Mesothelial cell of epicardium (in vitro differentiated cells): Measurements from ENCODE around the gene MAGI1. TPM values are rescaled to one million over a fixed set of nuclear protein-coding genes. Genes with fewer than 3 reads are reported as not detected.

Experiments used
- DNase-seq, 2 experiments: peaks; one replicate each; pipeline ENCODE4 v3.0.0; 2021; ENCODE audit warnings: low spot score in 2 of 2; ENCODE audit not compliant: unreplicated experiment in 2 of 2
- H3K27ac Mint-ChIP-seq: 2 replicates; pipeline ENCODE4 v1.8.0; 2021; ENCODE audit warnings: mixed read lengths
- H3K27me3 Mint-ChIP-seq: 2 replicates; pipeline ENCODE4 v1.8.0; 2021; ENCODE audit warnings: low read depth, mixed read lengths
- H3K36me3 Mint-ChIP-seq: 2 replicates; pipeline ENCODE4 v1.8.0; 2021; ENCODE audit warnings: mixed read lengths
- H3K4me1 Mint-ChIP-seq: 2 replicates; pipeline ENCODE4 v1.8.0; 2021; ENCODE audit warnings: mixed read lengths
- H3K4me3 Mint-ChIP-seq: 2 replicates; pipeline ENCODE4 v1.8.0; 2021; ENCODE audit warnings: mild to moderate bottlenecking, moderate library complexity, mixed read lengths
- H3K9me3 Mint-ChIP-seq: 2 replicates; pipeline ENCODE4 v1.8.0; 2021; ENCODE audit warnings: mixed read lengths
- total RNA-seq: library from RNA; stranded (reverse); gene quantifications from 3 replicates; pipeline ENCODE4 v1.2.1, GENCODE V29; 2021
- TF ChIP-seq, protein P1 (sequence below): fragments of 200-600 bp; sonication (generic); IDR thresholded peaks from one replicate; pipeline ENCODE4 v1.5.0; 2021; ENCODE audit warnings: antibody characterized with exemption; ENCODE audit not compliant: unreplicated experiment

Gene MAGI1
- total RNA-seq, 1 donor from 2014 or later: 65.6 TPM

DNA sequence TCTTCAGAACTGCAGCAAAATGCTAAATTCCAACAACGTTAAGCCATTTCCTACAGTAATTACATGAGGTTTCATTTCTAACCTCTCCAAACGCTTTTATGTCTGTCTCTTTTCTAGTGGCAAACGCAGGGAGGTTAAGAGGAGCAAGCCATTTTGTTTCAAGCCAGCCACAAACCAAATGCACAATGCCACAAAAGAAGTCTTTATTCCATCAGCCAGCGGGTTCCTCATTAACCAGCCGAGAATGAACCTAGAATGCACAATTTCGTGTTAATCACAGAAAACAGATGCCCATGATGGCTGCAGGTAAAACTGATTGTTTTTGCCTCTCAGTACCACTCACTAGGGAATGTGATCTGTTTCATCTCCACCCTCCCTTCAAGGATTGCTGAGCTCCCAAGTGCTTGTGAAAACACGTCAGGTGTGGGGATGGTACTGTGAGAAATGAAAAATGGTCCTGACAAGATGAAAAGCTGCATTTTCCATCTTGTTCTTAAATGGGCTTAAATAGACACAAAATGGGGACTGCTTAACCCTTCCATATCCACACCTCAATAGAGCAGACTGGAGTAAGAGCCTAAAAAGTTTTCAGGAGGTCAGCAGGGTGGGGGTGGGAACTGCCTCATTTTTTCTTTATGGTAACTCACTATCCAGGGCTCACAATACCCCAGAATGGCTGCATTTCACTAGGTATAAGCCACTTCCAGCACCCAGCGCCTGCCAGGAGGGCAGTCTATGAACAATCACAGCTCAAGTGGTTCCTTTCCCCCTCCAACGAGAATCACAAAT lies 277.1 kb downstream of the MAGI1 start:
- H3K36me3 Mint-ChIP-seq: no peaks in the 10 kb centered on the region
- no peaks in the 10 kb centered on the region for H3K27me3 Mint-ChIP-seq
- peak overlapping the region; percentile 32 for H3K27ac Mint-ChIP-seq
- H3K4me1 Mint-ChIP-seq: peaks cover 53% of the 10 kb centered on the region
- no peak for DNase-seq
- no peaks in the 10 kb centered on the region for H3K9me3 Mint-ChIP-seq
- TF ChIP-seq, protein P1, sequence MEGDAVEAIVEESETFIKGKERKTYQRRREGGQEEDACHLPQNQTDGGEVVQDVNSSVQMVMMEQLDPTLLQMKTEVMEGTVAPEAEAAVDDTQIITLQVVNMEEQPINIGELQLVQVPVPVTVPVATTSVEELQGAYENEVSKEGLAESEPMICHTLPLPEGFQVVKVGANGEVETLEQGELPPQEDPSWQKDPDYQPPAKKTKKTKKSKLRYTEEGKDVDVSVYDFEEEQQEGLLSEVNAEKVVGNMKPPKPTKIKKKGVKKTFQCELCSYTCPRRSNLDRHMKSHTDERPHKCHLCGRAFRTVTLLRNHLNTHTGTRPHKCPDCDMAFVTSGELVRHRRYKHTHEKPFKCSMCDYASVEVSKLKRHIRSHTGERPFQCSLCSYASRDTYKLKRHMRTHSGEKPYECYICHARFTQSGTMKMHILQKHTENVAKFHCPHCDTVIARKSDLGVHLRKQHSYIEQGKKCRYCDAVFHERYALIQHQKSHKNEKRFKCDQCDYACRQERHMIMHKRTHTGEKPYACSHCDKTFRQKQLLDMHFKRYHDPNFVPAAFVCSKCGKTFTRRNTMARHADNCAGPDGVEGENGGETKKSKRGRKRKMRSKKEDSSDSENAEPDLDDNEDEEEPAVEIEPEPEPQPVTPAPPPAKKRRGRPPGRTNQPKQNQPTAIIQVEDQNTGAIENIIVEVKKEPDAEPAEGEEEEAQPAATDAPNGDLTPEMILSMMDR: no peak
- H3K4me3 Mint-ChIP-seq: no peak overlapping the region

DNA sequence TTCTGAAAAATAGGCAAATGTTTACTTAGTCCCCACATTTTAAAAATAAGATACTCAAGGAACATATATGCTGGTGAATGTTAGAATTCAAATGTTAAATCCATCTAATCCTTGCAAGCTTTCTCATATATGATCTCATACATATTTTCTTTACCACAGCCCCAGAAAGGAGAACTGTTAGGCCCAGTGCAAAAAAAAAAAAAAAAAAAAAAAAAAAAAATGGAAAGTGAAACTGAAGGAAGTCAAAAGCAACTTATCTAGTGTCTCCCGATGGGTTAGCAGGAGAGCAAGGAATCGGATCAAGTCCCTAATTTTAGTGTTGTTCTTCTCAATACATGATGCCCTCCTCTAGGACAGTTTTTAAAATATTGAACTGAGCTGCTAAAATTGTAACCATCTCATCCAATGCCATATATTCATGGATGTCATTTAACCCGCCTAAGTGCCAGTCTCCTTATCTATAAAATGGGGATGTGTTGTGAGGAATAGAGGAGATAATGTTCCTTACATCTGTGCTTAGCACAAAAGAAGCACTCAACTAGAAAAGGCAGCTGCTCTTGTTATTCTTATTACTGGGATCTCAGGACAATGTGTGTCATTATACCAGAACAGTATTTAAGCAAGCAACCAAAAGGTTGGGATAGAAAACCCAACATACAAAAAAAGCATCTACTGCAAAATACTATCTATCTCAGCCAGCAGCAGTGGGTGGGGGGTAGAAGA lies 279.7 kb downstream of the MAGI1 start:
- no peaks in the 10 kb centered on the region for H3K27me3 Mint-ChIP-seq
- H3K4me3 Mint-ChIP-seq: peak overlapping the region; percentile 23
- peaks cover 62% of the 10 kb centered on the region for H3K4me1 Mint-ChIP-seq
- TF ChIP-seq, protein P1: no peak
- DNase-seq: no peak
- H3K36me3 Mint-ChIP-seq: no peaks in the 10 kb centered on the region
- H3K27ac Mint-ChIP-seq: peak overlapping the region; percentile 76
- no peaks in the 10 kb centered on the region for H3K9me3 Mint-ChIP-seq

DNA sequence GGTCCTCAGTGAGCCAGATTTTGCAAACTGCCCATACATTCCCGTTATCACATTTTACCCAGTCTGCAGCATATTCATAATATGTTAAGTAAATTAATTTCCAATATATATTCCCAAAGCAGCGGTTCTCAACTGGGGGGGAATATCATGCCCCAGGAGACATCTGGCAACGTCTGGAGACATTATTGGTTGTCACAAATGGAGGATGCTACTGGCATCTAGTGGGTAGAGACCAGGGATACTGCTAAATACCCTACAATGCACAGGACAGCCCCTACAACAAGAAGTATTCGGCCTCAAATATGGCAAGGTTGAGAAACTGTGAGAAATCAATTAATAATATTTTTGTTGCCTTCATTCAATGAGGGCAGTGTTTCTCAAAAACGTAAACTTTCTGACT lies 280.3 kb downstream of the MAGI1 start:
- DNase-seq: no peak
- Mint-ChIP-seq H3K4me1 (peaks cover 63% of the 10 kb centered on the region), H3K9me3 (no peaks in the 10 kb centered on the region), H3K36me3 (no peaks in the 10 kb centered on the region), H3K27me3 (no peaks in the 10 kb centered on the region), H3K27ac (peak overlapping the region; percentile 76), H3K4me3 (no peak overlapping the region)
- TF ChIP-seq, protein P1: no peak

DNA sequence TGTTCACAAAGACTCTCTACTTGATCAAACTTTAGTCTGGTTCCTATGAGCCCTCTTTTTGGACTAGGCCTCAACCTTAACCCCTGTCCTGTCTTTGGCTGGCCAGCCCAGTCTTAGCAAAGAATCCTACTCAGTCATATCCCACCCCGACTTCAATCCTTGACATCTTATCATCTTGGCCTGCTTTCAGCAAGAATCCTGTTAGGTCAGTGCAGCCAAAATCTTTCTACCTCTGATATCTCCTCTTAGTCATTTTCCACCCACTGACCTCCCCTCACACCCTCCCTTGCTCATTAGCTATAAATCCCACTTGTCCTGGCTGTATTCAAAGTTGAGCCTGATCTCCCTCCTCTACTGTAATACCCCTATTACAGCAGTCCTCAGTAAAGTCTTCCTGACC lies 286.1 kb downstream of the MAGI1 start:
- Mint-ChIP-seq H3K27ac (no peak overlapping the region), H3K4me3 (no peak overlapping the region), H3K4me1 (peaks cover 26% of the 10 kb centered on the region), H3K9me3 (peaks cover 5% of the 10 kb centered on the region), H3K27me3 (no peaks in the 10 kb centered on the region), H3K36me3 (no peaks in the 10 kb centered on the region)
- TF ChIP-seq, protein P1: no peak
- no peak for DNase-seq

DNA sequence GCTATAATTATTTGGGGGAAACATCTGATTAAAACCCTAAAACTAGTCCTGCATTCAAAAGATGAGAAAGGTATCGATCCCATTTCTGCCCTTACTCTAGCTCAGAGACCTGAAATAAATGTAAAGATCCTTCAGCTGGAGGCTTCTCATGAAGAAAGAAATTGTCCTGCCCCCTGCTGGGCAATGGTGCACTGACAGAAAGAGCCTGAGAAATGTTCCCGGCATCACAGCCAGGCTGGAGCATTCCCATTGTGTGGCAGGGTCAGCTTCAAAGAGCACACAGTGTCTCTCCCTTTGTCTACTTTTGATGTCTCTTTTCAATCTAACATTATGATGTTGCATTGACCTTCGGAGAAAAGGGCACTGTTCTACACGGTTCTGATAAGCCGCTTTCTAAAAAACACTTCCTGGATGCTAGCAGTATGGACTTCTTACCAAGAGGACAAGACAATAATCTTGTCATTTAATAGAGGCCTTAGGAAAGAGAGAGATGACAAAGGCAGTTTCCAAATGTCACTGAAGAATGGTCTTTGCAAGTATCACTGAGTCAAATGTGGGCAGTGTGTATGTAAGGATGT lies 287.5 kb downstream of the MAGI1 start:
- peak in 1 of 2 experiments; percentile 59 for DNase-seq
- TF ChIP-seq, protein P1: peak; percentile 72
- Mint-ChIP-seq H3K27me3 (no peaks in the 10 kb centered on the region), H3K4me1 (peaks cover 19% of the 10 kb centered on the region), H3K4me3 (no peak overlapping the region), H3K36me3 (no peaks in the 10 kb centered on the region), H3K9me3 (peaks cover 5% of the 10 kb centered on the region), H3K27ac (no peak overlapping the region)
